ENCODE data around the gene CCNL2.

CCNL2 gene

DNA sequence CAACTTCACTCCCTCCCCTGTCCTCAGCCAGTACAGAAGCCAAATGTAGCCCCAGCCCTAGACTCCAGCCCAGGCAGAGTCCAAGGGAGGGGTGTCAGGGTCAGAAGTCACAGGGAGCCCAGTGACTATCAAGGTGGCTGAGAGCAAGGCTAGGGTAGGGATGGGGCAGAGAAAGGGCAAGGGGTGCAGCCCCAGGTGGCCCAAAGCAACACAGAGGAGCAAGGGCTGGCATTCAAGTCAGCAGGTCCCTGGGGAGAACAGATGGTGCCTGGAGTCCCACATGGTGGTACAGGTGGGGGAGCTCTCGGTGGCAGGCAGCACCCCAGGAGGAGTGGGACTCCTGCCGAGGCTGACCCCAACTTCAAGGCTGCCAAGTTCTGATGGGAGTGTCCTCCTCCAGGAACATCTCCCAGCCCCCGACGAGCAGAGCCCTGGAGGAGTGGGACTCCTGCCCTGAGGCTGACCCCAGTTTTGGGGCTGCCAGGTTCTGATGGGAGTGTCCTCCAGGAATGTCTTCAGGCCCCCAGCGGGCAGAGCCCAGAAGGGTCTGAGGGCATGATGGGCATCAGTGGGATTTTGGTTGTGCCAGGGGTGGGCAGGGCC lies 46.2 kb downstream of the CCNL2 start:
- Histone ChIP-seq H3K4me3 (no peak overlapping the region), H3K9me3 (ENCODE audit: low read depth, low read length) (no peaks in the 10 kb centered on the region), H3K36me3 (ENCODE audit: insufficient read depth, low read length) (no peaks in the 10 kb centered on the region), H3K27ac (no peak overlapping the region), H3K9ac (ENCODE audit: insufficient read length) (no peak overlapping the region)
- DNase-seq (ENCODE audit: low read depth, low spot score) = no peak
- TF ChIP-seq EZH2 (IDR thresholded peaks at IDR 0.05) = no peak
- peak; percentile 30; the same call in 1 of the 2 replicates for TF ChIP-seq POLR2AphosphoS5 (IDR thresholded peaks at IDR 0.05; ENCODE audit: borderline replicate concordance, low read depth, low read length)

- TF ChIP-seq POLR2AphosphoS5 (IDR thresholded peaks at IDR 0.05; ENCODE audit: borderline replicate concordance, low read depth, low read length) = no peak; the same call in 1 of the 2 replicates
- no peak for TF ChIP-seq FOXP2 (optimal IDR thresholded peaks at IDR 0.05; ENCODE audit: control extremely low read depth, extremely low read length, insufficient read depth)
- TF ChIP-seq EZH2 (IDR thresholded peaks at IDR 0.05) = no peak
- DNase-seq (ENCODE audit: low read depth, low spot score) = no peak
- Histone ChIP-seq H3K4me3 (no peak overlapping the region), H3K27ac (no peak overlapping the region), H3K36me3 (ENCODE audit: insufficient read depth, low read length) (no peaks in the 10 kb centered on the region), H3K9ac (ENCODE audit: insufficient read length) (no peak overlapping the region), H3K9me3 (ENCODE audit: low read depth, low read length) (no peaks in the 10 kb centered on the region)
Observed at GRCh38 chr1:1351511-1352427, 47.4 kb downstream of the CCNL2 start.

DNA sequence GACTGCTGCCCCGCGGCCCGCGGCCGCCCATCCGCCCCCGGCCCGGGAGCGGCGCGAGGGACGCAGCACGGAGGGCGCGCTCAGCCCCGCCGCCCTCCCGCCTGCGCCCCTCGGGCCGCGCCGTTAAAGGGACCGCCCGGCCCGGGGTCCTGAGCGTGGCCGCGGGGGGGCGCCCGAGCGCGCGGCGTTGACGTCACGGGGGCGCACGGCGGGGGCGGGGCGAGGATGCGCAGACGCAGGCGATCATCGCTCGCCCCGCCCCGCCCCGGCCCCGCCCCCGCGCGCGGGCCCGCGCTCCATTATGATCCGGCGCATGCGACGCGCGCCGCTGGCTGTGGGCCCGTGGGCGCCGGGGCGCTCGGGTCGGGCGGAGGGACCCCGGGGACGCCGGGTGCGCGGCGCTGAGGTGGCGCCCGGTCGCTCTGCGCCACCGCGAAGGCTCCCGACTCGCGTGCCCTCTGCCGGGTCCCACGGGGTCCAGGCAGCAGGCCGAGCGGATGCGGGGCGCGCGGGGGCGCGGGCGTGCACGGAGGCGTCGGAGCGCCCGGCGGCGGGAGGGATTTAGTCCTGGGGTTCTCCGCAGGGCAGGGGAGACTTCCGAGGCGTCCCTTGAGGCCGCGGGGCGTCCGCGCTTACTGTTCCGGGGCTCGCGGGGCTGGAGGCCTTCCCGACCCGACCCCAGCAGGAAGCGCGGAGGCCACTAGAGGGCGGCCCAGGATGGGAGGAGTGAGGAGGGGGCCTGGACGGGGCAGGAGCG lies 49.7 kb downstream of the CCNL2 start, which contains the start of gene DVL1:
Gene DVL1, minus strand, starts transcription at position 163 of the 757 bp plus-strand sequence. CDS start 353 bp downstream, outside the sequence.
- TF ChIP-seq EZH2 (IDR thresholded peaks at IDR 0.05) (no peak), POLR2AphosphoS5 (IDR thresholded peaks at IDR 0.05; ENCODE audit: borderline replicate concordance, low read depth, low read length) (no peak), FOXP2 (optimal IDR thresholded peaks at IDR 0.05; ENCODE audit: control extremely low read depth, extremely low read length, insufficient read depth) (no peak)
- H3K36me3 ChIP-seq (ENCODE audit: insufficient read depth, low read length) = no peaks in the 10 kb centered on the region
- peak within 1 kb of the TSS; percentile 70 for H3K27ac ChIP-seq
- no peak for DNase-seq (ENCODE audit: low read depth, low spot score)
- peak within 1 kb of the TSS; percentile 88 for H3K4me3 ChIP-seq
- no peaks in the 10 kb centered on the region for H3K9me3 ChIP-seq (ENCODE audit: low read depth, low read length)
- peak within 1 kb of the TSS; percentile 89 for H3K9ac ChIP-seq (ENCODE audit: insufficient read length)

GRCh38 chr1:1348420-1349255 lies 50.5 kb downstream of the CCNL2 start:
- TF ChIP-seq POLR2AphosphoS5 (IDR thresholded peaks at IDR 0.05; ENCODE audit: borderline replicate concordance, low read depth, low read length) = no peak
- no peak for TF ChIP-seq FOXP2 (optimal IDR thresholded peaks at IDR 0.05; ENCODE audit: control extremely low read depth, extremely low read length, insufficient read depth)
- TF ChIP-seq EZH2 (IDR thresholded peaks at IDR 0.05) = no peak
- no peaks in the 10 kb centered on the region for H3K9me3 ChIP-seq (ENCODE audit: low read depth, low read length)
- H3K9ac ChIP-seq (ENCODE audit: insufficient read length) = peak overlapping the region; percentile 77
- no peaks in the 10 kb centered on the region for H3K36me3 ChIP-seq (ENCODE audit: insufficient read depth, low read length)
- peak overlapping the region; percentile 87 for H3K4me3 ChIP-seq
- no peak for DNase-seq (ENCODE audit: low read depth, low spot score)
- H3K27ac ChIP-seq = no peak overlapping the region

- TF ChIP-seq EZH2 (IDR thresholded peaks at IDR 0.05) (no peak), POLR2AphosphoS5 (IDR thresholded peaks at IDR 0.05; ENCODE audit: borderline replicate concordance, low read depth, low read length) (no peak), FOXP2 (optimal IDR thresholded peaks at IDR 0.05; ENCODE audit: control extremely low read depth, extremely low read length, insufficient read depth) (no peak)
- H3K9me3 ChIP-seq (ENCODE audit: low read depth, low read length) = no peaks in the 10 kb centered on the region
- peak overlapping the region; percentile 77 for H3K9ac ChIP-seq (ENCODE audit: insufficient read length)
- no peak for DNase-seq (ENCODE audit: low read depth, low spot score)
- peak overlapping the region; percentile 87 for H3K4me3 ChIP-seq
- H3K27ac ChIP-seq = no peak overlapping the region
- no peaks in the 10 kb centered on the region for H3K36me3 ChIP-seq (ENCODE audit: insufficient read depth, low read length)
Observed at GRCh38 chr1:1347663-1348419, 51.3 kb downstream of the CCNL2 start.

GRCh38 chr1:1347026-1347595 lies 52.0 kb downstream of the CCNL2 start:
- Histone ChIP-seq H3K9ac (ENCODE audit: insufficient read length) (no peak overlapping the region), H3K9me3 (ENCODE audit: low read depth, low read length) (no peaks in the 10 kb centered on the region), H3K36me3 (ENCODE audit: insufficient read depth, low read length) (no peaks in the 10 kb centered on the region), H3K4me3 (no peak overlapping the region; the same call in 1 of the 2 replicates), H3K27ac (no peak overlapping the region)
- no peak for DNase-seq (ENCODE audit: low read depth, low spot score)
- no peak for TF ChIP-seq EZH2 (IDR thresholded peaks at IDR 0.05)

DNA sequence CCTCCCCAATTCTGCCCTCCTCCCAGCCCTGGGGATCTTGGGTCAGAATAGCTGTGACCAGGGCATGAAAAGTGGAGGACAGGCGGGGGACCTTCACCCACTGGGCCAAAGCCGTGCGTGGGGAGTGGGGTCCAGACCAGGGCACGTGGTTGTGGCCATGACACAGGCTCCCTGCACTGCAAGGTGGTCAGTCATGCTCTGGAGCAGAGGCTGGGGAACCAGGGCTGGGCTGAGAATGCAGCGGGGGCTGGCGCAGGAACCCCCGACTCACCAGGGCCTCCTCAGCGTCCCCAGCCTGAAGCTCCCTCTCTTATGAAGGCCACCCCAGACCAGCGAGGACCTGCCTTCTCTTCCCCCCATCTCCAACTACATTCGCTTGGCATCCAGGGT lies 52.6 kb downstream of the CCNL2 start:
- no peak for DNase-seq (ENCODE audit: low read depth, low spot score)
- H3K36me3 ChIP-seq (ENCODE audit: insufficient read depth, low read length) = no peaks in the 10 kb centered on the region
- no peaks in the 10 kb centered on the region for H3K9me3 ChIP-seq (ENCODE audit: low read depth, low read length)
- H3K9ac ChIP-seq (ENCODE audit: insufficient read length) = no peak overlapping the region
- no peak overlapping the region for H3K4me3 ChIP-seq
- TF ChIP-seq EZH2 (IDR thresholded peaks at IDR 0.05) (no peak), POLR2AphosphoS5 (IDR thresholded peaks at IDR 0.05; ENCODE audit: borderline replicate concordance, low read depth, low read length) (no peak), FOXP2 (optimal IDR thresholded peaks at IDR 0.05; ENCODE audit: control extremely low read depth, extremely low read length, insufficient read depth) (no peak)
- no peak overlapping the region for H3K27ac ChIP-seq
